Measurements from ENCODE around the gene SNAPC1.

The SNAPC1 gene, protein sequence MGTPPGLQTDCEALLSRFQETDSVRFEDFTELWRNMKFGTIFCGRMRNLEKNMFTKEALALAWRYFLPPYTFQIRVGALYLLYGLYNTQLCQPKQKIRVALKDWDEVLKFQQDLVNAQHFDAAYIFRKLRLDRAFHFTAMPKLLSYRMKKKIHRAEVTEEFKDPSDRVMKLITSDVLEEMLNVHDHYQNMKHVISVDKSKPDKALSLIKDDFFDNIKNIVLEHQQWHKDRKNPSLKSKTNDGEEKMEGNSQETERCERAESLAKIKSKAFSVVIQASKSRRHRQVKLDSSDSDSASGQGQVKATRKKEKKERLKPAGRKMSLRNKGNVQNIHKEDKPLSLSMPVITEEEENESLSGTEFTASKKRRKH

GRCh38 chr14:61761959-61762786 is at the start of gene SNAPC1:
TSS of gene SNAPC1 (plus strand) at chr14:61762420. CDS start at chr14:61762461, 41 bp downstream.
- no peaks in the 10 kb centered on the region for H3K9me3 ChIP-seq
- H3K27ac ChIP-seq, result peak within 1 kb of the TSS; percentile 86
- no peaks in the 10 kb centered on the region for H3K27me3 ChIP-seq
- no peaks in the 10 kb centered on the region for H3K36me3 ChIP-seq
- no peak for TF ChIP-seq CTCF (IDR thresholded peaks at IDR 0.05)
- peak within 1 kb of the TSS; percentile 76 to 92 for H3K4me3 ChIP-seq (ENCODE audit: low read depth in 1 of 2, low read length in 1 of 2)
- peaks cover 11 to 16% of the 10 kb centered on the region in 2 experiments for H3K4me1 ChIP-seq (ENCODE audit: control insufficient read depth in 1 of 2, insufficient read depth in 1 of 2, low read depth in 1 of 2, low read length in 1 of 2)

- no peak for TF ChIP-seq CTCF (IDR thresholded peaks at IDR 0.05)
- H3K36me3 ChIP-seq, result no peaks in the 10 kb centered on the region
- peak overlapping the region; percentile 50 for H3K27ac ChIP-seq
- H3K27me3 ChIP-seq, result no peaks in the 10 kb centered on the region
- H3K4me3 ChIP-seq (ENCODE audit: low read depth in 1 of 2, low read length in 1 of 2), result no peak overlapping the region
- H3K9me3 ChIP-seq, result no peaks in the 10 kb centered on the region
- peaks cover 44 to 79% of the 10 kb centered on the region in 2 experiments for H3K4me1 ChIP-seq (ENCODE audit: control insufficient read depth in 1 of 2, insufficient read depth in 1 of 2, low read depth in 1 of 2, low read length in 1 of 2)
These were observed 48.3 kb upstream of the SNAPC1 start for GRCh38 chr14:61713724-61714437.

GRCh38 chr14:61716956-61717355 is 45.3 kb upstream of the SNAPC1 start:
- H3K4me1 ChIP-seq (ENCODE audit: control insufficient read depth in 1 of 2, insufficient read depth in 1 of 2, low read depth in 1 of 2, low read length in 1 of 2), result peaks cover 52 to 73% of the 10 kb centered on the region in 2 experiments
- peak overlapping the region; percentile 33 for H3K27ac ChIP-seq
- no peaks in the 10 kb centered on the region for H3K27me3 ChIP-seq
- H3K9me3 ChIP-seq, result no peaks in the 10 kb centered on the region
- H3K4me3 ChIP-seq (ENCODE audit: low read depth in 1 of 2, low read length in 1 of 2), result no peak overlapping the region
- H3K36me3 ChIP-seq, result peaks cover 7% of the 10 kb centered on the region
- no peak for TF ChIP-seq CTCF (IDR thresholded peaks at IDR 0.05)

DNA sequence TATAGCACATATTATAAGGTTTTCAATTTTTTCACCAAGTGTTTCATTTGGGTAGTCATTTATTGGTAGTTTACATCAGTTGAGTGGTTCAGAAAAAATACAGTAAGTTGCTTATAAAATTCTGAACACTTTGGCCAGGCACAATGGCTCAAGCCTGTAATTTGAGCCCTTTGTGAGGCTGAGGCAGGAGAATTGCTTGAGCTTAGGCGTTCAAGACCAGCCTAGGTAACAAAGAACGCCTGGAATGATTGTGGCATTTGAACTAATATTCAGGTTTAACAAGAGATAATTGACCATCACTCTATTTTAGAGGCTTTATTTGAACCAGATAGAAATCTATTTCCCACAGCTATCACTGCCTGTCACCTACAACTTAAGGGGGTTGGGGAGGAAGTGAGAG is 44.2 kb upstream of the SNAPC1 start:
- H3K36me3 ChIP-seq, result peaks cover 17% of the 10 kb centered on the region
- H3K4me3 ChIP-seq (ENCODE audit: low read depth in 1 of 2, low read length in 1 of 2), result no peak overlapping the region
- no peaks in the 10 kb centered on the region for H3K27me3 ChIP-seq
- no peak for TF ChIP-seq CTCF (IDR thresholded peaks at IDR 0.05)
- H3K9me3 ChIP-seq, result no peaks in the 10 kb centered on the region
- peaks cover 47 to 66% of the 10 kb centered on the region in 2 experiments for H3K4me1 ChIP-seq (ENCODE audit: control insufficient read depth in 1 of 2, insufficient read depth in 1 of 2, low read depth in 1 of 2, low read length in 1 of 2)
- peak overlapping the region; percentile 18 for H3K27ac ChIP-seq
